Measurements from ENCODE around the gene GALNT9. TPM values are rescaled to one million over a fixed set of nuclear protein-coding genes. Genes with fewer than 3 reads are reported as not detected.

GALNT9 gene
- polyA plus RNA-seq, 4 donors, result 6.2 to 10.4 (median 8.2) TPM

DNA sequence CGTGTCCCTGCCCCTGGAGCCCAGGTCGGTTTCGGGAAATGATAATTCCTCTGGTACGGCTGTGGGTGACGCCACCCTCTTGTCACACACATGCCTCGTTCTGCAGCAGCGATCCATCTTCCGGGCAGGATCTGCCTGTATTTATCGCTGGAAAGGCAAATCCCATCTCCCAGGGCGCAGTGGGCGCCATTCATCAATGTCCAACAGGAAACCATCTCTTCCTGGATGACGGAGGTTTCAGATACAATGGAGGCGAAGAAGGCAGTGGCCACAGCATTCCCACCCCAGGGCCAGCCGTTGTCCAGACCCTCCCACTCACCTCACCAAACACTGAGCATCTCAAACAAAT is 110.9 kb downstream of the GALNT9 start:
- DNase-seq (ENCODE audit: low read depth in 4 of 4, low spot score in 3 of 4), result no peak

DNA sequence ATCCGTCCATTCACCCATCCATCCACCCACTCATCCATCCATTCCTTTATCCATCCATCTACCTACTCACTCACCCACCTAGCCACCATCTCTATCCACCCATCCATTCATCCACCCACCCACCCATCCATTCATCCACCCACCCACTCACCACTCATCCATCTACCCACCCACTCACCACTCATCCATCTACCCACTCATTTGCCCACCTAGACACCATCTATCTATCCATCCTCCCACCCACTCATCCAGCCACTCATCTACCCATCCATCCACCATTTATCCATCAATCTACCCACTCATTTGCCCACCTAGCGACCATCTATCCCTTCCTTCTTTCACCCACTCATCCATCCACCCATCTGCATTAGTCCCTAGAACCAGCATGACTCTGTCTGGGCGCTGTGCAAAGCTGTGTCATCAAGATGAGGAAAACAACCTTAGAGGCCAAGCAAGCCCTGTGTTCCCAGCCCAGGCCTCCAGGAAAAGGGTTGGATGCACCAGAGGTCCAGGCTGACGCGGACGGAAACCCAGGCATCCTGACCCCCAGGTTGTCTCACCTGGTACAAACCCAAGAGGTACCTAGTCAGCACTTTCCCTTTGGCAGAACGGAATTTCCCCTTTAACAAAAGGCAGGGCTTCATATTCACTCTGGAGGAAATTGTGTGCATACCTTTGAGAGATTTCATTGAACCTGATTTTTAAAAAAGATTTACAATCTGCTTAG is 111.4 kb downstream of the GALNT9 start:
- no peak for DNase-seq (ENCODE audit: low read depth in 4 of 4, low spot score in 3 of 4)

- no peak for DNase-seq (ENCODE audit: low read depth in 4 of 4, low spot score in 3 of 4)
Measured at GRCh38 chr12:132217371-132217770, 112.0 kb downstream of the GALNT9 start.

GRCh38 chr12:132216354-132216987 is 112.9 kb downstream of the GALNT9 start:
- DNase-seq (ENCODE audit: low read depth in 4 of 4, low spot score in 3 of 4), result no peak

GRCh38 chr12:132215299-132215989 is 113.9 kb downstream of the GALNT9 start:
- no peak for DNase-seq (ENCODE audit: low read depth in 4 of 4, low spot score in 3 of 4)

- DNase-seq (ENCODE audit: low read depth in 4 of 4, low spot score in 3 of 4), result no peak
Measured at GRCh38 chr12:132214891-132215290, 114.5 kb downstream of the GALNT9 start.

- no peak for DNase-seq (ENCODE audit: low read depth in 4 of 4, low spot score in 3 of 4)
Measured at GRCh38 chr12:132214161-132214476, 115.3 kb downstream of the GALNT9 start.

DNA sequence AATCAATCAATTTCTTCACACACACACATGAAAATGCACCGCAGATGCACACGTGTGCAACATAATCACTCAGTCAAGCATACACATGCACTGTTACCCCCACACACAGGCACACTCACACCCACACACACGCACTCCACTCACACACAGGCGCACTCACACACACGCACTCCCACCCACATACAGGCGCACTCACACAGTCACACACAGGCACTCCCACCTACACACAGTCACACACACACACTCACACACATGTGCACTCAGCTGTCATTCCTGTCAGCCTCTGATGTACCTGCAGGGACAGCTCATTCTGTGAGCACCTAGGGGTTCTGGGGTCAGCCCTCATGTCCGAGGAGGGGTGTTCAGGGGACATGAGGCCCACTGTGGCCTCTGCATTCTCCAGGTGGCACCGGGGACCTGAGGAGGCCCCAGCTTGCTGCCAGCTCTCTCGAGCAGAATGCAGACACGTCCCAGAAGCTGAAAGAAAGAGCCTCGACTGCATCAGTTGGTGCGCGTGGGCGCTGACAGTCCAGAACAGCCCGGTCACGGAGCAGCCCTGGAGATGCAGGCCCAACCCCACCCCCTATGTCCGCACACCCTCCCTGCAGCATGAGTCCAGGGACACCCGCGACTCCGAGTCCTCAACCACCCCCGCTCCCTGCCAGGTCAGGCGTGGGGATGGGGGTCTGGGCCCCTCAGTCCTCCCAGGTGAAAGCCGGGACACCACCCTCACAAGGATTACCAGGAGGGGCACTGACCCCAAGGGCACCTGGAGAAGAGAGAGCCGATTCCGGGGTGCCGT is 115.8 kb downstream of the GALNT9 start:
- DNase-seq (ENCODE audit: low read depth in 4 of 4, low spot score in 3 of 4), result no peak

DNA sequence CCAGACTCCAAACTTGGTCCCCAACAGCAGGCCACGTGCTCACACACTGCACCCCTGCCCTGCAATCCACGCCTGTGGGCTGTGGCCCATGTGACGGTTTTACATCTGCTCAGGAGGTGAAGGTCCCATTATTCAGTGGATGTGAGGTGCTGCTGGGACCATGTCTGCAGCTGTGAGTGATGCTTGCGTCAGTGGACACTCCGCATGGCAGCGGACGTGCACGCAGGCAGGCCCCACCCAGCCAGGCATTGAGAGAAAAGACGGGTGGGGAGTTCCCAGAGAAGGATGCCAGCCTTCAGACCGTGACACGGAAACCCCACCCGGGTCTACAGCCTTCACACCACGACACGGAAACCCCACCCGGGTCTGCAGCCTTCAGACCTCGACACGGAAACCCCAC is 117.6 kb downstream of the GALNT9 start:
- no peak for DNase-seq (ENCODE audit: low read depth in 4 of 4, low spot score in 3 of 4)

- no peak for DNase-seq (ENCODE audit: low read depth in 4 of 4, low spot score in 3 of 4)
Measured at GRCh38 chr12:132211326-132211725, 118.1 kb downstream of the GALNT9 start.

DNA sequence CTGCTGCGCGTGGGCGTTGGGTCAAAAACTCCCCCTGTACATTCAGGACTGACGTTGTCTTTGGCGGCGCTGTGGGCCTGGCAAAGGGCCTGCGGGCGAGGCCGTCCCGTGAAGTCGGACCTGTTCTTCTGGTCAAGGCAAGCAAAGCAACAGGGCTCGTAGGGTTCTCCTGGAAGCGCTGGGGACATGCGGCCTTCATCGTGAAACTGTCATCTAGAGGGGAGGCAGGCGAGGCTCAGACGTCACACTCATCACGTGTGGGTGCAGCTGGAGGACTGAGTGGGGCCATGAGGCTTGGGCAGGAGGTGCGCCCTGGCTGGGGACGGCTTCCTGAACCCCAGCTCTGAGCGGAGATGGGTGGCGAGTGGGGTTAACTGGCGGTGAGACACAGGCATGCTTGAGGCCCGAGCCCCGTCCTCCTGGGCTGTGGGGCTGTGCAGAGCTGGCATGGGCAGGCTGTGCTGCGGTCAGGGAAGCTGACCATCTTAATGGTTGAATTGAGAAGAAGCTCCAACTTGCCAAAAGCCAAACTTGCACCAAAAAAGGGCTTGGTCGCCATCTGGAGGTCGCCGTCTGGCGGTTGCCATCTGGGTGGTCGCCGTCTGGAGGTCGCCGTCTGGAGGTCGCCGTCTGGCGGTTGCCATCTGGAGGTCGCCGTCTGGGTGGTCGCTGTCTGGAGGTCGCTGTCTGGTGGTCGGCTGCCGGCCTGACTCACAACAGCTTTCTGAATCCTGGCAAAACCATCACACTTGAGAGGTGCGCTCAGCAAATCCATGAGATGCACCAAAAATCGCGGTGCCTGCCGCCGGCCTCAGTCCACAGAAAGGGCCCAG is 119.0 kb downstream of the GALNT9 start:
- DNase-seq (ENCODE audit: low read depth in 4 of 4, low spot score in 3 of 4), result no peak

DNA sequence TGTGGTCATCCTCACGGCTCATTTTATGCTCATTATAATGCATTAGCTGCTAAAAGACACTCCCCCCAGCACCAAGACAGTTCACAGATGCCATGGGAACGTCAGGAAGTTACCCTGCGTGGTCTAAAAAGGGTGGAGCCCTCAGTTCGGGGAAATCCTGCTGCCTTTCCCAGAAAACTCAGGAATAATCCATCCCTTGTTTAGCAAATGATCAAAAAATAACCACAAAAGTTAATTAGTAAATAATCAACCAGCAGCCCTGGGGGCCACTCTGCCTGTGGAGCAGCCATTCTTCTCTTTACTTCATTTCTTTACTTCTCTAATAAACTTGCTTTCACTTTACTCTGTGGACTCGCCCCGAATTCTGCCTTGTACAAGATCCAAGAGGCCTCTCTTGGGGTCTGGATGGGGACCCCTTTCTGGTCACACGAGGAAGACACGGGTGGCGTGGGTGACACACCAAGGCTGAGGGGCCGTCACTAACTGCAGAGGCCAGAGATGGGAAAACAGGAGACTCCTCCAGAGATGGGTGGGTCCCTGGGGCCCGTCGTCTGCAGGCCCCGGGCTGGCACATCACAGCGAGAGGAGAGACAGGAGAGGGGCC is 119.7 kb downstream of the GALNT9 start:
- no peak for DNase-seq (ENCODE audit: low read depth in 4 of 4, low spot score in 3 of 4)

GRCh38 chr12:132208153-132208823 is 121.1 kb downstream of the GALNT9 start:
- DNase-seq (ENCODE audit: low read depth in 4 of 4, low spot score in 3 of 4), result no peak

DNA sequence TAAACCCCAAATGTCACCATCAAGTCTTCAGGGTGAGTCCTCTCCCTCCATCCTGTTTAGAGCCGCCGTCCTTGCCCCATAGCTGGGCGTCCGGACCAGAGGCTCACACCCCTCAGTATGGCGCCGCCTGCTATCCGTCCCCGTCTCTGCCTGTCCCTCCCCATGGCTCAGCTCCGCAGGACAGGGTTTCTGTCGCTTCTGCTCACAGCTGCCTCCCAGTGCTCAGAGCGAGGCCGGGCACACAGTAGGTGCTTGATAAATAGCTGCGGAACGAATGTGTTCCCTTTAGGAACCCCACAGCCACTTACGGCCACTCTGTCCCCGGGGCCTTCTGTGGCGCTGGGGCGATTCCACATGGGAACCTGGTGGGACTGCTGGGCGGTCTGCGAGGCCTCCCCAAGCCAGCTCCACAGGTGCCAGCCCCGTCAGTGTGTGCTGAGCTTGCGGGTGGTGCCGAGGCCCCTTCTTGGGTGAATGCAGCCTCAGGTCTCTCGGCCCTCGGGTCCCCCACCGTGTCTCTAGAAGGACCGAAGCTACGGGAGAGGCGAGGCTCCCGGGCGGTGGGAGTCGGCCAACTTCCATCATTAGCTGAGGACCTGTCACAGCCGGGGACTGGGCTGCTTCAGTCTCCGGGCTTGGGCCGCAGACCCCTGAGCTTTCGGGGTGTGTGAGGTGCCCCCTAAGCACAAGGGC is 122.2 kb downstream of the GALNT9 start:
- DNase-seq (ENCODE audit: low read depth in 4 of 4, low spot score in 3 of 4), result no peak

DNA sequence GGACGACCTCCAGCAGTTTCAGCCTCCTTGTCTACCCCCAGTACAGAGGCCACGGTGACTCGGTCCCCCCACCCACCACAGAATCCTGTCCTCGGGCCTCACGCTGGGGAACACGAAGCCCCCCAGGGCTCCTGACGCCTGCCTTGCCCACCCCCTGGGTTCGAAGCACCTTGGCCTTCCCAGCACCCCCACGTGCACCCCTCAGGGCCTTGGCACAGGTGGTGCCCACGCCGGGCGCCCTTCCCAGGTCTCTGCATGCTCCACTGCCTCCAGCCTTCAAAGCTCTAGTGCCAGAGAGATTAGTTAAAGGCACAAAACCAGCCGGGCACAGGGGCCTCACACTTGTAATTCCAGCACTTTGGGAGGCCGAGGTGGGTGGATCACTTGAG is 123.3 kb downstream of the GALNT9 start:
- no peak for DNase-seq (ENCODE audit: low read depth in 4 of 4, low spot score in 3 of 4)

DNA sequence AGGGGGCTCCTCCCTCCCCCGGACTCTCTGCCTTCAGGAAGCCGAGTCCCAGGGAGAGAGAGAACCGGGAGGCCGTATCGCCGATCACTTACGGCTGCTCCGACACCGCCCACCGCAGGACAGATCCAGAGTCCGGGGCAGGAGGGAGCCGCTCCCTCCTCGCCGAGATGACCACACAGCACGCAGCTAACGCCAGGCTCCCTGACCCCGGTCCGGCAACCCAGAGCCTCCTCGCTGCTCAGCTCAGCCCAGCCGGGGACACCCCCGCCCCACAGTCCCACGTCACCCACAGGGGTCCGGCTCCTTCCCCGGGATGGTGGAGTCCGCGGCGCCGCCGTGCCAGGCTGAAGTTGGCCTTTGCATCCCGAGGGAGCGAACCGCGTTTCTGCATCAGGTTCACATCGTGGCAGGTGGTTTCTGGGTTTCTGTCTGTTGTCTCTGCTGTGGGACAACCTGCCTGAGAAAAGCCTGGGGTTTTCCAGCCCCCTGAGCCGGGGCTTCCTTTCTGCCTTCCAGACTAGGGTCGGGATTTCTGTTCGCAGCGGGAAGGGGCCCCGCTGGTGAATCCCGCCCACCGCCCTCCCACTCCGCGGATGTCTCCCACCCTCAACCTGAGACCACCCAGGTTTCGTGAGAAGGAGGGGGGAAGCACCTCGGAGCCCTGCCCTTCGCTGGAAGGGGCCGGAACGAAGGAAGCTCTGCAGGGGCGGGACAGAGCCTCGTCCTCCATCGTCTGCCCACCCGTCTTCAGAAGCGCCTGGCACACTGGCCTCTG is 123.9 kb downstream of the GALNT9 start:
- DNase-seq (ENCODE audit: low read depth in 4 of 4, low spot score in 3 of 4), result no peak

DNA sequence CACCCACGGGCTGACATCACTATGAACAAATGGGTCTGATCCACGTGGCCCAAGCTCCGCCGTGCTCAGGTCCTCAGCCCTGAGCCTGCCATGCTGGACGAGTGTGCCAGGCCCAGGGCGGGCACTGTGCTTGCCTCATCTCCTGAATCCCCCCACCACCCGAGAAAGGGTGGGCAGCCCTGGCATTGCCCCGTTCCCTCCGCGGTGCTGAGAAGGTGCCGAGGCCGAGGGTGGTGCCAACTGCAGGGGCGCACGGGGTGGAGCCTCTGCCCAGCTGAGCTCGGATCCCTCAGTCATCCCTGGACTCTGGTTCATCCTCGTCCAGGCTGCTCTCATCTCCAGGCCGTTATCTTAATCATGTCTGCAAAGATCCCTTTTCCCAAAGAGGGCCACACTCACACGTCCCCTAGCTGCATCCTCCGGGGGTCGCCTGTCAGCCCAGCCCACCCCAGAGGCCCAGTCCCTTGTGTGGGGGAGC is 124.6 kb downstream of the GALNT9 start:
- DNase-seq (ENCODE audit: low read depth in 4 of 4, low spot score in 3 of 4), result no peak

Measured in left renal pelvis (tissue), 4 donors.